Activated CD4-positive, alpha-beta T cell treated with anti-CD3 and anti-CD28 coated beads, Interleukin-2, amount 10 ng/mL, durations not matched to agents 24 days and 14 days (primary cell): Measurements from ENCODE around the gene LDB1. TPM values are rescaled to one million over a fixed set of nuclear protein-coding genes. Genes with fewer than 3 reads are reported as not detected.
A peak's percentile ranks its signal among the peaks of the same experiment; 100 is the strongest.

Experiments used
- DNase-seq: peaks from one replicate; pipeline ENCODE4 v3.0.0; 2022
- H3K27ac Mint-ChIP-seq: one replicate; pipeline ENCODE4 v1.8.0; 2022; ENCODE audit warnings: mild to moderate bottlenecking, mixed read lengths
- H3K27me3 Mint-ChIP-seq: one replicate; pipeline ENCODE4 v1.8.0; 2022; ENCODE audit warnings: mixed read lengths
- H3K36me3 Mint-ChIP-seq: one replicate; pipeline ENCODE4 v1.8.0; 2022; ENCODE audit warnings: low read depth, mild to moderate bottlenecking, mixed read lengths
- H3K4me1 Mint-ChIP-seq: one replicate; pipeline ENCODE4 v1.8.0; 2021; ENCODE audit warnings: mixed read lengths
- H3K4me3 Mint-ChIP-seq: one replicate; pipeline ENCODE4 v1.8.0; 2022; ENCODE audit warnings: mild to moderate bottlenecking, moderate library complexity, mixed read lengths
- H3K9me3 Mint-ChIP-seq: one replicate; pipeline ENCODE4 v1.8.0; 2021; ENCODE audit warnings: mixed read lengths
- intact Hi-C: fragments of 100-400 bp; cut with micrococcal nuclease; formaldehyde crosslinking; loops from one replicate; pipeline ENCODE4 v1.15.1; 2023
- total RNA-seq: library from RNA; stranded (reverse); gene quantifications from 2 replicates; pipeline ENCODE4 v1.2.3, GENCODE V29; 2022

Gene LDB1
- total RNA-seq, 1 donor from 2014 or later, result 78.2 TPM

DNA sequence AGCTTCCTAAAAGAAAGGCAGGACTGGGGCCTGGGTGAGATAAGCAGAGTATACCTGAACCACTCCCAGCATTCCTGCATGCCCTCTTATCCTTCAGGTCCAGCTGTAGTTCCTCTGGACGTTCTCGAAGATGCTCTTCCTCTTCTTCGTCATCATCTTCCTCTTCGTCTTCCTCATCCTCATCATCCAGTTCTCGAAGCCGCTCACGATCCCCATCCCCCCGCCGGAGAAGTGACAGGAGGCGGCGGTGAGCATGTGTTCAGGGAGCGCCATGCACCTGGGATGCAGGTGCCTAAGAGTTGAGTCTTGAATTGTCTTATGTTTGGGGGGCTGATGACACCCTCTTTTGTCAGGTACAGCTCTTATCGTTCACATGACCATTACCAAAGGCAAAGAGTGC is 28.1 kb upstream of the LDB1 start:
- Mint-ChIP-seq H3K27ac (peak overlapping the region; percentile 56), H3K27me3 (peaks cover 2% of the 10 kb centered on the region), H3K9me3 (no peaks in the 10 kb centered on the region), H3K36me3 (peaks cover 80% of the 10 kb centered on the region), H3K4me1 (peaks cover 31% of the 10 kb centered on the region), H3K4me3 (no peak overlapping the region)
- DNase-seq, result no peak
- intact Hi-C loops, result no loop called here

DNA sequence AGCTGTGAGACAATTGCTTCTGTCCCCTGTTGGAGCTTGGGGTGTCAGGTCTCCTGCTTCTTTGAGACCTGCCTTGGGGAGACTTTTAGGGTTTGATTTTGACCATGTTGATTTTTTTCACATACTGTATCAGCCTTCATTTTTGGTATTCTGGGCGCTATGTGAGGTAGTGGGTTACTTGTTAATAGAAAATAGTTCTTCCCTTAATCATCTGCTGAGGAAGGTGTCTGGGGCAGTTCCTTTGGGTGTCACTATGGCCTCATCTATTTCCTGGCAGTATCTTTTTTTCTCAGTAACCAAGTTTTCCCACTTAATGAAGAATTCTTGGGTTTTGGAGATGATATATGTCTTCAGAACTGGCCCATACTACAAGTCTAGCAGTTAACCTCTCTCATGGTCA is 27.4 kb upstream of the LDB1 start:
- H3K4me1 Mint-ChIP-seq, result peaks cover 27% of the 10 kb centered on the region
- H3K36me3 Mint-ChIP-seq, result peaks cover 80% of the 10 kb centered on the region
- no peak for DNase-seq
- H3K4me3 Mint-ChIP-seq, result no peak overlapping the region
- H3K27me3 Mint-ChIP-seq, result peaks cover 2% of the 10 kb centered on the region
- H3K9me3 Mint-ChIP-seq, result no peaks in the 10 kb centered on the region
- intact Hi-C loops, result no loop called here
- H3K27ac Mint-ChIP-seq, result no peak overlapping the region

DNA sequence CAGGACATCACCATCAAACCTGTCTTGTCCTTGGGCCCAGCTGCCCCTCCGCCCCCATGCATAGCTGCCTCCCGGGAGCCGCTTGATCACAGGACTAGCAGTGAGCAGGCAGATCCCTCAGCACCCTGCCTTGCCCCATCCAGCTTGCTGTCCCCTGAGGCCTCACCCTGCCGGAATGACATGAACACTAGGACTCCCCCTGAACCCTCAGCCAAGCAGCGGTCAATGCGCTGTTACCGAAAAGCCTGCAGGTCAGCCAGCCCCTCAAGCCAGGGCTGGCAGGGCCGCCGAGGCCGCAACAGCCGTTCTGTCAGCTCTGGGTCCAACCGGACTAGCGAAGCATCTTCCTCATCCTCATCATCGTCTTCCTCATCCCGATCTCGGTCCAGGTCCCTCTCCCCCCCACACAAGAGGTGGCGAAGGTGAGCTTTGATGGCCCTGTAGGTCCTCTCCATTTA is 26.8 kb upstream of the LDB1 start:
- Mint-ChIP-seq H3K4me3 (no peak overlapping the region), H3K4me1 (peaks cover 25% of the 10 kb centered on the region), H3K9me3 (no peaks in the 10 kb centered on the region), H3K27me3 (no peaks in the 10 kb centered on the region), H3K27ac (no peak overlapping the region), H3K36me3 (peaks cover 76% of the 10 kb centered on the region)
- intact Hi-C loops, result no loop called here
- no peak for DNase-seq

GRCh38 chr10:102141583-102142107 is 21.5 kb upstream of the LDB1 start:
- Mint-ChIP-seq H3K36me3 (peaks cover 78% of the 10 kb centered on the region), H3K27me3 (no peaks in the 10 kb centered on the region), H3K27ac (no peak overlapping the region), H3K4me1 (peaks cover 13% of the 10 kb centered on the region), H3K4me3 (no peak overlapping the region), H3K9me3 (no peaks in the 10 kb centered on the region)
- intact Hi-C loops, result no loop called here
- no peak for DNase-seq

DNA sequence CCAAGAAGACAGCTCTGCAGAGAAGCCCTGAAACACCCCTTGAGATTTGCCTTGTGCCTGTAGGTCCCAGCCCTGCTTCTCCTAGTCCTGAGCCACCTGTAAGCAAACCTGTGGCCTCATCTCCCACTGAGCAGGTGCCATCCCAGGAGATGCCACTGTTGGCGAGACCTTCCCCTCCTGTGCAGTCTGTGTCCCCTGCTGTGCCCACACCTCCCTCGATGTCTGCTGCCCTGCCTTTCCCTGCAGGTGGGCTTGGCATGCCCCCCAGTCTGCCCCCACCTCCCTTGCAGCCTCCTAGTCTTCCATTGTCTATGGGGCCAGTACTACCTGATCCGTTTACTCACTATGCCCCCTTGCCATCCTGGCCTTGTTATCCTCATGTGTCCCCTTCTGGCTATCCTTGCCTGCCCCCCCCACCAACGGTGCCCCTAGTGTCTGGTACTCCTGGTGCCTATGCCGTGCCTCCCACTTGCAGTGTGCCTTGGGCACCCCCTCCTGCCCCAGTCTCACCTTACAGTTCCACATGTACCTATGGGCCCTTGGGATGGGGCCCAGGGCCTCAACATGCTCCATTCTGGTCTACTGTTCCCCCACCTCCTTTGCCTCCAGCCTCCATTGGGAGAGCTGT is 20.9 kb upstream of the LDB1 start:
- H3K27me3 Mint-ChIP-seq, result no peaks in the 10 kb centered on the region
- peaks cover 15% of the 10 kb centered on the region for H3K4me1 Mint-ChIP-seq
- H3K27ac Mint-ChIP-seq, result no peak overlapping the region
- H3K9me3 Mint-ChIP-seq, result no peaks in the 10 kb centered on the region
- H3K4me3 Mint-ChIP-seq, result no peak overlapping the region
- intact Hi-C loops, result no loop called here
- no peak for DNase-seq
- peaks cover 75% of the 10 kb centered on the region for H3K36me3 Mint-ChIP-seq

DNA sequence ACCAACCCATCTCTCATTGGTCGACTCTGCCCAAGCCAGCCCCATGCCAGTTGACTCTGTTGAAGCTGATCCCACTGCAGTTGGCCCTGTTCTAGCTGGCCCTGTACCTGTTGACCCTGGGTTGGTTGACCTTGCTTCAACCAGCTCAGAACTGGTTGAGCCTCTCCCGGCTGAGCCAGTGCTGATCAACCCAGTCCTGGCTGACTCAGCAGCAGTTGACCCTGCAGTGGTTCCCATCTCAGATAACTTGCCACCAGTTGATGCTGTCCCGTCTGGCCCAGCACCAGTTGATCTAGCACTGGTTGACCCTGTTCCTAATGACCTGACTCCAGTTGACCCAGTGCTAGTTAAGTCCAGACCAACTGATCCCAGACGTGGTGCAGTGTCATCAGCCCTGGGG is 20.1 kb upstream of the LDB1 start:
- peaks cover 76% of the 10 kb centered on the region for H3K36me3 Mint-ChIP-seq
- no peak overlapping the region for H3K27ac Mint-ChIP-seq
- no peak for DNase-seq
- intact Hi-C loops, result no loop called here
- no peak overlapping the region for H3K4me3 Mint-ChIP-seq
- H3K27me3 Mint-ChIP-seq, result no peaks in the 10 kb centered on the region
- H3K4me1 Mint-ChIP-seq, result peaks cover 21% of the 10 kb centered on the region
- H3K9me3 Mint-ChIP-seq, result no peaks in the 10 kb centered on the region

GRCh38 chr10:102139281-102140110 is 19.3 kb upstream of the LDB1 start:
- intact Hi-C loops, result no loop called here
- no peak for DNase-seq
- H3K27ac Mint-ChIP-seq, result no peak overlapping the region
- H3K4me3 Mint-ChIP-seq, result no peak overlapping the region
- peaks cover 76% of the 10 kb centered on the region for H3K36me3 Mint-ChIP-seq
- H3K4me1 Mint-ChIP-seq, result peaks cover 27% of the 10 kb centered on the region
- H3K9me3 Mint-ChIP-seq, result no peaks in the 10 kb centered on the region
- no peaks in the 10 kb centered on the region for H3K27me3 Mint-ChIP-seq

DNA sequence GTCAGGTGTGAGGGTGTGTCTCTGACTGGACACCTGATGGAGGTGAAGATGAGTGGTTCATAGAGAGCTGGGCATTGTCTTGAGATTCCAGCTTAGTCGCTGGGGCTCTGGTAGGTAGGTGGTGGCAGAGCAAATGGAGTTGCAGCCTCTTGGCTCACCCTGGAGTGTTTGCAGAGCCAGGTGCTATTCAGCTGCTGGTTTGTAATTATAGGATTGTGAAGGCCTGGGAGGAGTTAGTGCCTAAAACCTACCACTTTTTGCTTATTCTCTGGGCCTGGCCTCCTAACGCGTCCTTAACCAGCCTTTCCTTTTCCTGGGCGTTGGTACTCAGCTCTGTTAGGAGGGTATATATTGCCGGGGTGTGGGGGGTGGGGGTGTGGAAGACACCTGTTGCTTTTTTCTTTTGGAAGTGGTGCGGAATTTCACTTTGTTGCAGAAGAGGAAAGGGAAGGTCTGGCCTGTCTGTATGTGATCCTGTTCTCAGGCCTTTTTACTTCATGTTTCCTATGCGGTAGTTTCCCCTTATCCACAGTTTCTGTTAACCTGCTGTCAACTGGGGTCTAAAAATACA is 15.9 kb upstream of the LDB1 start:
- H3K27ac Mint-ChIP-seq, result peak overlapping the region; percentile 5
- H3K27me3 Mint-ChIP-seq, result no peaks in the 10 kb centered on the region
- intact Hi-C loops, result no loop called here
- no peak for DNase-seq
- H3K36me3 Mint-ChIP-seq, result peaks cover 63% of the 10 kb centered on the region
- no peaks in the 10 kb centered on the region for H3K9me3 Mint-ChIP-seq
- H3K4me1 Mint-ChIP-seq, result peaks cover 37% of the 10 kb centered on the region
- peak overlapping the region; percentile 50 for H3K4me3 Mint-ChIP-seq

- H3K27ac Mint-ChIP-seq, result peak overlapping the region; percentile 100
- H3K36me3 Mint-ChIP-seq, result peaks cover 47% of the 10 kb centered on the region
- H3K9me3 Mint-ChIP-seq, result no peaks in the 10 kb centered on the region
- peaks cover 35% of the 10 kb centered on the region for H3K4me1 Mint-ChIP-seq
- H3K4me3 Mint-ChIP-seq, result peak overlapping the region; percentile 97
- intact Hi-C loops, result loop anchor here (5.0 kb wide), 1 partner anchor 317 kb away; the partner anchor contains the start of gene OGA
- no peak for DNase-seq
- no peaks in the 10 kb centered on the region for H3K27me3 Mint-ChIP-seq
These were observed 14.2 kb upstream of the LDB1 start for GRCh38 chr10:102134416-102134815.

- Mint-ChIP-seq H3K27ac (peak overlapping the region; percentile 100), H3K4me3 (peak overlapping the region; percentile 97), H3K36me3 (peaks cover 39% of the 10 kb centered on the region), H3K4me1 (peaks cover 33% of the 10 kb centered on the region), H3K9me3 (no peaks in the 10 kb centered on the region), H3K27me3 (no peaks in the 10 kb centered on the region)
- peak; percentile 86 for DNase-seq
- intact Hi-C loops, result loop anchor here (2.0 to 5.0 kb wide), 2 partner anchors 77 to 316 kb away; partner anchors contain the start of genes ARMH3 and OGA
These were observed 13.4 kb upstream of the LDB1 start for GRCh38 chr10:102133373-102134195.

DNA sequence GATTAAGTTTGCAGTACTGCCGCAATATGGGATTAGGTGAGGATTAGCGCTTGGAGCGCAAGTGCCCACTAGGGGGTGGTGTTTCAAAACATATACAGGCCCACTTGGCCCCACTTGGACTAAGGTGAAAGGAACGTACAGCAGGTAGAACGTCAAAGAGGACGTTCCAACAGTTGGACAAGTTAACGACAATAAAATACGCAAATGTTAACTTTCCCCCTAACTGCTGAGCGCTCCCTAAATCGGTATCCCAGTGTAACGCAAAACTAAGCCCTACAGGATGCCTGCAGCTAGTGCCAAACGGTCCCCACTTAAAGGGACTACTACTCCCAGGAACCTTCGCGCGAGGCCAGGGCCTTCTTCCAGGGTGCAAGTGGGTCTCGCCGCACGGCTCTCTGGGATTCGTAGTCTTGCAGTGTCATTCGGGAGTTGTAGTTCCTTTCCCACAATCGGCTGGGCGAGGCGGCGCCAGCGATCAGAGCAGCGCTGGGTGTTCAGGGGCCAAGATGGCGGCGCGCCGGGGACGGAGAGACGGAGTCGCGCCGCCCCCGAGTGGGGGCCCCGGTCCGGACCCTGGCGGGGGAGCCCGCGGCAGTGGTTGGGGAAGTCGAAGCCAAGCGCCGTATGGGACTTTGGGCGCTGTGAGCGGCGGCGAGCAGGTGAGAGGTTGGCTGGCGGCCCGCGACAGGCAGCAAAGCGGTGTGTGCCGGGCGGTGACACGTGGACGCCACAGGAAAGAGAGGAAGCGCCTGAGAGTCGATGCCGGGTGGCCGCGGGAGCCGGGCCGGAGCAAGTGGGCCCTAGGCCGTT is 12.6 kb upstream of the LDB1 start, which contains the start of gene PPRC1:
Gene PPRC1, plus strand, starts transcription at position 478 of the 810 bp plus-strand sequence. Its CDS starts 29 bp downstream, at position 507.
- Mint-ChIP-seq H3K9me3 (no peaks in the 10 kb centered on the region), H3K4me3 (peak within 1 kb of the TSS; percentile 97), H3K36me3 (peaks cover 34% of the 10 kb centered on the region), H3K27me3 (no peaks in the 10 kb centered on the region), H3K4me1 (peaks cover 33% of the 10 kb centered on the region), H3K27ac (peak within 1 kb of the TSS; percentile 100)
- peak; percentile 99 for DNase-seq
- intact Hi-C loops, result loop anchor here (1.0 to 5.0 kb wide), 9 partner anchors 13 to 370 kb away; partner anchors contain the start of genes ACTR1A, ARMH3, GBF1 and HPS6

DNA sequence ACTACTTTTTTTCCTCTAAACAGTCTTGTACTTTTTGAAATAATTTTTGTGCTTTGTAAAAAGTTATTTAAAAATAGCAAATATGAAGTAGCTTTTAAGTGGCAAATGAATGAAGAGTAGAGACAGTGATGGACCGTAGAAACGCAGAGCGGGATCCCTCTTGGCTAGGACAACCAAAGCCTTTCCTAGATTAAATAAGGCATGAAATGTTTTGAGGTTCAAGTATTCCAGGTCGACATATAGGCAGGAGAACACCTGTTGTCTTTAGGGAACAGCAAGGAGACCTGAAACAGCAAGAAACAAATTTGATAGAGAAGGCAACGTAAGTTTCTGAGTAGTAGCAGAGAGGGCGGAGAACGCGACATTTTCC is 12.0 kb upstream of the LDB1 start:
- Mint-ChIP-seq H3K4me1 (peaks cover 30% of the 10 kb centered on the region), H3K27ac (peak overlapping the region; percentile 100), H3K4me3 (peak overlapping the region; percentile 97), H3K27me3 (no peaks in the 10 kb centered on the region), H3K36me3 (peaks cover 29% of the 10 kb centered on the region), H3K9me3 (no peaks in the 10 kb centered on the region)
- no peak for DNase-seq
- intact Hi-C loops, result loop anchor here (1.0 to 5.0 kb wide), 9 partner anchors 13 to 370 kb away; partner anchors contain the start of genes ACTR1A, ARMH3, GBF1 and HPS6
